Stimulated activated effector memory CD8-positive, alpha-beta T cell treated with anti-CD3 and anti-CD28 coated beads, Interleukin-12 subunit alpha, Interleukin-12 subunit beta, amount 100 ng/mL, for 72 hours (primary cell): ENCODE data around the gene CACNA2D3.
A peak's percentile ranks its signal among the peaks of the same experiment; 100 is the strongest.

Experiments
- ATAC-seq: fragments of 150-1000 bp; cut with Tn5 transposase; 2 replicates; pipeline ENCODE4 v1.10.0; 2021
- DNase-seq, 2 donors: peaks; one replicate each; pipeline ENCODE4 v3.0.0; 2021 to 2022; ENCODE audit warnings: low spot score in 2 of 2
- H3K27ac Mint-ChIP-seq: one replicate; pipeline ENCODE4 v1.8.0; 2022; ENCODE audit warnings: mild to moderate bottlenecking, mixed read lengths
- H3K36me3 Mint-ChIP-seq: one replicate; pipeline ENCODE4 v1.8.0; 2022; ENCODE audit warnings: mild to moderate bottlenecking, mixed read lengths
- H3K4me1 Mint-ChIP-seq: one replicate; pipeline ENCODE4 v1.8.0; 2022; ENCODE audit warnings: mixed read lengths
- H3K4me3 Mint-ChIP-seq: one replicate; pipeline ENCODE4 v1.8.0; 2022; ENCODE audit warnings: mild to moderate bottlenecking, mixed read lengths
- H3K9me3 Mint-ChIP-seq: one replicate; pipeline ENCODE4 v1.8.0; 2022; ENCODE audit warnings: mixed read lengths

Gene CACNA2D3

GRCh38 chr3:54358316-54358715, 236.0 kb downstream of the CACNA2D3 start:
- ATAC-seq (no peak), DNase-seq (no peak)
- H3K4me1 Mint-ChIP-seq = no peaks in the 10 kb centered on the region
- no peaks in the 10 kb centered on the region for H3K36me3 Mint-ChIP-seq
- H3K9me3 Mint-ChIP-seq = peaks cover 4% of the 10 kb centered on the region
- no peak overlapping the region for H3K27ac Mint-ChIP-seq
- no peak overlapping the region for H3K4me3 Mint-ChIP-seq

GRCh38 chr3:54358969-54359694, 236.8 kb downstream of the CACNA2D3 start:
- Mint-ChIP-seq H3K36me3 (no peaks in the 10 kb centered on the region), H3K9me3 (peaks cover 4% of the 10 kb centered on the region), H3K27ac (no peak overlapping the region), H3K4me1 (no peaks in the 10 kb centered on the region), H3K4me3 (no peak overlapping the region)
- no peak for DNase-seq
- no peak for ATAC-seq

GRCh38 chr3:54360320-54360719, 238.0 kb downstream of the CACNA2D3 start:
- no peak overlapping the region for H3K27ac Mint-ChIP-seq

GRCh38 chr3:54361746-54362283, 239.5 kb downstream of the CACNA2D3 start:
- no peak overlapping the region for H3K4me3 Mint-ChIP-seq
- no peak for DNase-seq
- no peak overlapping the region for H3K27ac Mint-ChIP-seq
- H3K36me3 Mint-ChIP-seq = no peaks in the 10 kb centered on the region
- no peak for ATAC-seq
- peaks cover 4% of the 10 kb centered on the region for H3K9me3 Mint-ChIP-seq
- H3K4me1 Mint-ChIP-seq = no peaks in the 10 kb centered on the region

More at GRCh38 chr3:54360320-54360719, 238.0 kb downstream of the CACNA2D3 start:
- Mint-ChIP-seq H3K9me3 (peaks cover 4% of the 10 kb centered on the region), H3K36me3 (no peaks in the 10 kb centered on the region), H3K4me3 (no peak overlapping the region), H3K4me1 (no peaks in the 10 kb centered on the region)
- no peak for ATAC-seq
- DNase-seq = no peak

- no peak for ATAC-seq
- Mint-ChIP-seq H3K36me3 (no peaks in the 10 kb centered on the region), H3K4me3 (no peak overlapping the region), H3K9me3 (peaks cover 6% of the 10 kb centered on the region), H3K4me1 (no peaks in the 10 kb centered on the region), H3K27ac (no peak overlapping the region)
- no peak for DNase-seq
These were observed 243.8 kb downstream of the CACNA2D3 start for GRCh38 chr3:54366007-54366750.

GRCh38 chr3:54366839-54367238, 244.5 kb downstream of the CACNA2D3 start:
- ATAC-seq (no peak), DNase-seq (no peak)
- Mint-ChIP-seq H3K27ac (no peak overlapping the region), H3K36me3 (no peaks in the 10 kb centered on the region), H3K4me3 (no peak overlapping the region), H3K9me3 (peaks cover 6% of the 10 kb centered on the region), H3K4me1 (no peaks in the 10 kb centered on the region)

GRCh38 chr3:54372232-54372631, 249.9 kb downstream of the CACNA2D3 start:
- no peaks in the 10 kb centered on the region for H3K36me3 Mint-ChIP-seq
- no peak overlapping the region for H3K4me3 Mint-ChIP-seq
- no peak for ATAC-seq
- no peak for DNase-seq
- H3K4me1 Mint-ChIP-seq = no peaks in the 10 kb centered on the region
- no peak overlapping the region for H3K27ac Mint-ChIP-seq
- H3K9me3 Mint-ChIP-seq = peaks cover 6% of the 10 kb centered on the region

- Mint-ChIP-seq H3K9me3 (peaks cover 3% of the 10 kb centered on the region), H3K4me3 (no peak overlapping the region), H3K36me3 (no peaks in the 10 kb centered on the region), H3K4me1 (no peaks in the 10 kb centered on the region), H3K27ac (no peak overlapping the region)
- peak; percentile 37 for ATAC-seq
- DNase-seq = no peak
These were observed 252.0 kb downstream of the CACNA2D3 start for GRCh38 chr3:54374214-54374852.

- H3K4me1 Mint-ChIP-seq = no peaks in the 10 kb centered on the region
- no peaks in the 10 kb centered on the region for H3K9me3 Mint-ChIP-seq
- H3K4me3 Mint-ChIP-seq = no peak overlapping the region
- H3K27ac Mint-ChIP-seq = no peak overlapping the region
- DNase-seq (no peak), ATAC-seq (no peak)
- no peaks in the 10 kb centered on the region for H3K36me3 Mint-ChIP-seq
These were observed 253.9 kb downstream of the CACNA2D3 start for GRCh38 chr3:54376142-54376807.

GRCh38 chr3:54376939-54377578, 254.7 kb downstream of the CACNA2D3 start:
- no peaks in the 10 kb centered on the region for H3K4me1 Mint-ChIP-seq
- H3K27ac Mint-ChIP-seq = no peak overlapping the region
- H3K9me3 Mint-ChIP-seq = no peaks in the 10 kb centered on the region
- no peak overlapping the region for H3K4me3 Mint-ChIP-seq
- DNase-seq (no peak), ATAC-seq (no peak)
- H3K36me3 Mint-ChIP-seq = no peaks in the 10 kb centered on the region

GRCh38 chr3:54378184-54378583, 255.8 kb downstream of the CACNA2D3 start:
- Mint-ChIP-seq H3K4me1 (no peaks in the 10 kb centered on the region), H3K36me3 (no peaks in the 10 kb centered on the region), H3K27ac (no peak overlapping the region), H3K4me3 (no peak overlapping the region), H3K9me3 (no peaks in the 10 kb centered on the region)
- ATAC-seq = no peak
- DNase-seq = no peak

- Mint-ChIP-seq H3K4me3 (no peak overlapping the region), H3K4me1 (no peaks in the 10 kb centered on the region), H3K27ac (no peak overlapping the region), H3K9me3 (peaks cover 8% of the 10 kb centered on the region), H3K36me3 (no peaks in the 10 kb centered on the region)
- no peak for DNase-seq
- ATAC-seq = no peak
These were observed 261.9 kb downstream of the CACNA2D3 start for GRCh38 chr3:54384279-54384678.

GRCh38 chr3:54390582-54390981, 268.2 kb downstream of the CACNA2D3 start:
- ATAC-seq (no peak), DNase-seq (no peak)
- H3K9me3 Mint-ChIP-seq = peaks cover 10% of the 10 kb centered on the region
- no peaks in the 10 kb centered on the region for H3K4me1 Mint-ChIP-seq
- H3K4me3 Mint-ChIP-seq = no peak overlapping the region
- no peak overlapping the region for H3K27ac Mint-ChIP-seq
- H3K36me3 Mint-ChIP-seq = no peaks in the 10 kb centered on the region

GRCh38 chr3:54393150-54393549, 270.8 kb downstream of the CACNA2D3 start:
- H3K27ac Mint-ChIP-seq = no peak overlapping the region
- no peak for DNase-seq
- ATAC-seq = peak; percentile 40
- H3K4me3 Mint-ChIP-seq = no peak overlapping the region
- H3K4me1 Mint-ChIP-seq = no peaks in the 10 kb centered on the region
- H3K36me3 Mint-ChIP-seq = no peaks in the 10 kb centered on the region
- peaks cover 5% of the 10 kb centered on the region for H3K9me3 Mint-ChIP-seq

GRCh38 chr3:54408328-54408727, 286.0 kb downstream of the CACNA2D3 start:
- Mint-ChIP-seq H3K36me3 (no peaks in the 10 kb centered on the region), H3K27ac (no peak overlapping the region), H3K4me1 (no peaks in the 10 kb centered on the region), H3K9me3 (peaks cover 11% of the 10 kb centered on the region), H3K4me3 (no peak overlapping the region)
- no peak for DNase-seq
- ATAC-seq = no peak
